ENCODE measurements around the gene KCNQ4. TPM values are rescaled to one million over a fixed set of nuclear protein-coding genes. Genes with fewer than 3 reads are reported as not detected.

The KCNQ4 gene
- total and polyA plus RNA-seq, 2 of the 13 experiments (the other 11 are each of a cell fraction or from before 2014, with no cell fraction given) = 0.02 to 0.09 TPM

DNA sequence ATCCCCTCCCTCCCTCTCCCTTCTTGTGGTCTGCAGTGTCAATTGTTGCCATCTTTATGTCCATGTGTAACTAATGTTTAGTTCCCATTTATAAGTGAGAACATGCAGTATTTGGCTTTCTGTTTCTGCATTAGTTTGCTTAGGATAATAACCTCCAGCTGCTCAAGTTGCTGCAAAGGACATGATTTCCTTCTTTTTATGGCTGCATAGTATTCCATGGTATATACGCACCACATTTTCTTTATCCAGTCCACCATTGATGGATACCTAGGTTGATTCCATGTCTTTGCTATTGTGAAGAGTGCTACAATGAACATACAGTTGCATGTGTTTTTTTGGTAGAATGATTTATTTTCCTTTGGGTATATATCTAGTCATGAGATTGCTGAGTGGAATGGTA, 62.3 kb downstream of the KCNQ4 start:
- FAIRE-seq (no peak), DNase-seq (ENCODE audit: low spot score) (no peak), ATAC-seq (no peak)
- Histone ChIP-seq H3K27me3 (ENCODE audit: control insufficient read depth in 1 of 2, insufficient read depth in 2 of 2, low read length in 2 of 2) (peaks cover 0 to 9% of the 10 kb centered on the region in 2 experiments; a peak in 2 of 5 replicates), H3K4me2 (ENCODE audit: low read depth, low read length) (no peak overlapping the region), H3K36me3 (replicated peaks in 1 of 2; ENCODE audit: control insufficient read depth in 1 of 2, insufficient read depth in 2 of 2, low read length in 2 of 2) (no peaks in the 10 kb centered on the region), H3K9ac (ENCODE audit: insufficient read depth, low read depth, low read length) (no peak overlapping the region), H2AFZ (ENCODE audit: low read length) (no peak overlapping the region), H4K20me1 (ENCODE audit: insufficient read depth, low read length) (no peaks in the 10 kb centered on the region), H3K79me2 (ENCODE audit: insufficient read depth, low read length) (no peaks in the 10 kb centered on the region), H3K9me3 (ENCODE audit: low read length) (no peaks in the 10 kb centered on the region; the same call in 1 of the 2 replicates), H3K4me3 (replicated peaks in 1 of 3; ENCODE audit: insufficient read depth in 1 of 3, low read depth in 2 of 3, low read length in 3 of 3) (no peak overlapping the region), H3K27ac (ENCODE audit: extremely low read length, insufficient read depth, low read length) (no peak overlapping the region), H3K4me1 (ENCODE audit: insufficient read depth, low read length) (peaks cover 24% of the 10 kb centered on the region; the same call in 1 of the 2 replicates)
- CTCF ChIA-PET (ENCODE audit: low intra/inter-chr PET ratio, low total read pairs) = no interaction called here
- intact Hi-C loops (cut with micrococcal nuclease; ENCODE audit: unreplicated experiment) = loop anchor here (5.0 to 10.0 kb wide), 2 partner anchors 51 to 74 kb away; no protein-coding TSS in a partner anchor
- 100% methylated on average over 1 of the region's 1 CpG for WGBS (ENCODE audit: low lambda C conversion rate)
- no peak for TF ChIP-seq ZNF709 (CRISPR knock-in tag; IDR thresholded peaks at IDR 0.05)
- POLR2A ChIA-PET = interaction anchor here (1.2 kb wide), 1 partner anchor 16 kb away, joined by 3 read pairs; the partner anchor contains the start of gene CITED4
- in situ Hi-C loops (cut with HindIII; ENCODE audit: extremely low pct_ligation_motif_present, low pct_unique_long_range_greater_than_20kb) = loop anchor here (5.0 kb wide), 2 partner anchors 69 to 106 kb away; no protein-coding TSS in a partner anchor
- no TSS peak for BruUV-seq (replicated peaks)

DNA sequence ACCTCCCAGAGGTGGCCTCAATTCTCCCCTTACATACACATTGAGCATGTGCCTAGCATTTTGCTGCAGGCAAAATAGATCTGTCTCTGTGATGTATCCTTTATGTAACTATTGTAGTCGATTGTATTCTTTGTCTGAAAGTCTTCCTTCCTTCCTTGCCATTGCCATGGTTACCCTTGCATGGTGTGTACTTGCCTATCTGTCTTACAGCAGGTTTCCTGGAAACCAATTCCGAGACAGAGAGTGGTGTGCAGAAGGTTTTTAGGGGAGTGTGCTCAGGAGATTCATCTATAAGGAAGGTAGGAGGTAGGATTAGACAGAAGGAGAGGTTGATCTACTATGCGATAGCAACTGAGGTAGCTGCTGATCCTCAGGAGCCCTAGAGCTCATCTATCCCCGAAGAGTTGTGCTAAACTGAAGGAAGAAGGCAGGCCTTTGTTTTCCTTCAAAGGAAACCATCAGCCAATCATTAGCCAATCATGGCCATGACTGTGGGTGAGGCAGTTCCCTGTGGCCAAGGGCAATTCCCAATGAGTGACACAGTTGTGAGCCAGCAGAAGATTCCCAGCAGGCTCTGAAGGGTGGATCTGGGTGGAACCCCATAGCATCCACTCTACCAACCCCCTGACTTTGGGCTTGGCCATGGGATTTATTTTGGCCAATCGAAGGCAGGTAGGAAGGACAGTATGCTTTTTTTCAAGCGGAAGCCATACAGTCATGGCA, 63.6 kb downstream of the KCNQ4 start:
- ChIA-PET CTCF (ENCODE audit: low intra/inter-chr PET ratio, low total read pairs) (interaction anchor here (4.3 kb wide), 1 partner anchor 104 kb away, joined by 161 read pairs; no protein-coding TSS in a partner anchor), POLR2A (no interaction called here)
- intact Hi-C loops (cut with micrococcal nuclease; ENCODE audit: unreplicated experiment) (loop anchor here (5.0 to 10.0 kb wide), 2 partner anchors 52 to 75 kb away; no protein-coding TSS in a partner anchor), in situ Hi-C loops (cut with HindIII; ENCODE audit: extremely low pct_ligation_motif_present, low pct_unique_long_range_greater_than_20kb) (loop anchor here (5.0 kb wide), 2 partner anchors 70 to 105 kb away; no protein-coding TSS in a partner anchor)
- no peaks in the 10 kb centered on the region for H3K36me3 ChIP-seq (replicated peaks in 1 of 2; ENCODE audit: control insufficient read depth in 1 of 2, insufficient read depth in 2 of 2, low read length in 2 of 2)
- no peak overlapping the region for H3K9ac ChIP-seq (ENCODE audit: insufficient read depth, low read depth, low read length)
- H3K4me1 ChIP-seq (ENCODE audit: insufficient read depth, low read length) = peaks cover 24% of the 10 kb centered on the region; the same call in 1 of the 2 replicates
- WGBS (ENCODE audit: low lambda C conversion rate) = 32% methylated on average over 6 of the region's 6 CpGs
- H3K79me2 ChIP-seq (ENCODE audit: insufficient read depth, low read length) = no peaks in the 10 kb centered on the region
- FAIRE-seq (no peak), ATAC-seq (no peak), DNase-seq (ENCODE audit: low spot score) (no peak)
- BruUV-seq (replicated peaks) = no TSS peak
- no peaks in the 10 kb centered on the region for H4K20me1 ChIP-seq (ENCODE audit: insufficient read depth, low read length)
- no peaks in the 10 kb centered on the region; the same call in 1 of the 2 replicates for H3K9me3 ChIP-seq (ENCODE audit: low read length)
- H3K4me2 ChIP-seq (ENCODE audit: low read depth, low read length) = no peak overlapping the region
- peaks cover 0 to 15% of the 10 kb centered on the region in 2 experiments; a peak in 2 of 5 replicates for H3K27me3 ChIP-seq (ENCODE audit: control insufficient read depth in 1 of 2, insufficient read depth in 2 of 2, low read length in 2 of 2)
- no peak overlapping the region for H3K4me3 ChIP-seq (replicated peaks in 1 of 3; ENCODE audit: insufficient read depth in 1 of 3, low read depth in 2 of 3, low read length in 3 of 3)
- no peak overlapping the region for H2AFZ ChIP-seq (ENCODE audit: low read length)
- H3K27ac ChIP-seq (ENCODE audit: extremely low read length, insufficient read depth, low read length) = no peak overlapping the region
- TF ChIP-seq YY1 (IDR thresholded peaks at IDR 0.05; ENCODE audit: insufficient read depth, insufficient replicate concordance, low read depth, low read length) (no peak), MAFG (CRISPR knock-in tag; IDR thresholded peaks at IDR 0.05) (no peak), ISL2 (CRISPR knock-in tag; IDR thresholded peaks at IDR 0.05) (no peak), MEIS1 (CRISPR knock-in tag; IDR thresholded peaks at IDR 0.05; ENCODE audit: borderline replicate concordance) (no peak), LCORL (IDR thresholded peaks at IDR 0.05) (no peak), LCORL (CRISPR knock-in tag; IDR thresholded peaks at IDR 0.05) (no peak), ZNF605 (CRISPR knock-in tag; IDR thresholded peaks at IDR 0.05) (no peak), ZNF564 (CRISPR knock-in tag; IDR thresholded peaks at IDR 0.05) (no peak), SAFB2 (CRISPR knock-in tag; IDR thresholded peaks at IDR 0.05; ENCODE audit: borderline replicate concordance, low read depth) (no peak), ZNF550 (CRISPR knock-in tag; IDR thresholded peaks at IDR 0.05; ENCODE audit: borderline replicate concordance) (no peak), ZNF713 (CRISPR knock-in tag; IDR thresholded peaks at IDR 0.05) (no peak), RELA (CRISPR knock-in tag; IDR thresholded peaks at IDR 0.05) (no peak)
- TF ChIP-seq, protein P1, sequence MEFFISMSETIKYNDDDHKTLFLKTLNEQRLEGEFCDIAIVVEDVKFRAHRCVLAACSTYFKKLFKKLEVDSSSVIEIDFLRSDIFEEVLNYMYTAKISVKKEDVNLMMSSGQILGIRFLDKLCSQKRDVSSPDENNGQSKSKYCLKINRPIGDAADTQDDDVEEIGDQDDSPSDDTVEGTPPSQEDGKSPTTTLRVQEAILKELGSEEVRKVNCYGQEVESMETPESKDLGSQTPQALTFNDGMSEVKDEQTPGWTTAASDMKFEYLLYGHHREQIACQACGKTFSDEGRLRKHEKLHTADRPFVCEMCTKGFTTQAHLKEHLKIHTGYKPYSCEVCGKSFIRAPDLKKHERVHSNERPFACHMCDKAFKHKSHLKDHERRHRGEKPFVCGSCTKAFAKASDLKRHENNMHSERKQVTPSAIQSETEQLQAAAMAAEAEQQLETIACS (CRISPR knock-in tag; IDR thresholded peaks at IDR 0.05) = no peak
- TF ChIP-seq, protein P2, sequence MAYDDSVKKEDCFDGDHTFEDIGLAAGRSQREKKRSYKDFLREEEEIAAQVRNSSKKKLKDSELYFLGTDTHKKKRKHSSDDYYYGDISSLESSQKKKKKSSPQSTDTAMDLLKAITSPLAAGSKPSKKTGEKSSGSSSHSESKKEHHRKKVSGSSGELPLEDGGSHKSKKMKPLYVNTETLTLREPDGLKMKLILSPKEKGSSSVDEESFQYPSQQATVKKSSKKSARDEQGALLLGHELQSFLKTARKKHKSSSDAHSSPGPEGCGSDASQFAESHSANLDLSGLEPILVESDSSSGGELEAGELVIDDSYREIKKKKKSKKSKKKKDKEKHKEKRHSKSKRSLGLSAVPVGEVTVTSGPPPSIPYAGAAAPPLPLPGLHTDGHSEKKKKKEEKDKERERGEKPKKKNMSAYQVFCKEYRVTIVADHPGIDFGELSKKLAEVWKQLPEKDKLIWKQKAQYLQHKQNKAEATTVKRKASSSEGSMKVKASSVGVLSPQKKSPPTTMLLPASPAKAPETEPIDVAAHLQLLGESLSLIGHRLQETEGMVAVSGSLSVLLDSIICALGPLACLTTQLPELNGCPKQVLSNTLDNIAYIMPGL (CRISPR knock-in tag; IDR thresholded peaks at IDR 0.05; ENCODE audit: borderline replicate concordance in 1 of 2, low read depth in 1 of 2) = no peak

Data from HepG2 (cell line).